ENCODE measurements around the gene GTF3C1.
A peak's percentile ranks its signal among the peaks of the same experiment; 100 is the strongest.

Gene GTF3C1

DNA sequence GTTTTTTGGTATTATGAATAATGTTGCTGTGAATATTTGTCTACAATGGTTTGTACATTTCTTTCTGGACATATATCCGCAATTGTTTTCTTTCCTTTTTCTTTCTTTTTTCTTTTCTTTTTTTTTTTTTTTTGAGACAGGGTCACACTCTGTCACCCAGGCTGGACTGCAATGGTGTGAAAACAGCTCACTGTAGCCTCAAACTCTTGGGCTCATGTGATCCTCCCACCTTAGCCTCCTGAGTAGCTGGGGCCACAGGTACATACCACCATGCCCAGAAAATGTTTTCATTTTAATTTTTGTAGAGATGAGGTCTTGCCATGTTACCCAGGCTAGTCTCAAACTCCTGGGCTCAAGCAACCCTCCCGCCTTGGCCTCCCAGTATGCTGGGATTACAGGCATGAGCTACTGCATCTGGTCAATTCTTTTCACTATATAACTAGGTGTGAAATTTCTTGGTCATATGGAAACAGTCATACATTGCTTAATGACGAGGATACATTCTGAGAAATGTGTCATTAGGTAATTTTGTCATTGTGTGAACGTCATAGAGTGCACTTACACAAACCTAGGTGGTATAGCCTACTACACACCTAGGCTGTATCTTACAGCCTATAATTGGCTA, 132.6 kb downstream of the GTF3C1 start:
- DNase-seq, result peak; percentile 64

DNA sequence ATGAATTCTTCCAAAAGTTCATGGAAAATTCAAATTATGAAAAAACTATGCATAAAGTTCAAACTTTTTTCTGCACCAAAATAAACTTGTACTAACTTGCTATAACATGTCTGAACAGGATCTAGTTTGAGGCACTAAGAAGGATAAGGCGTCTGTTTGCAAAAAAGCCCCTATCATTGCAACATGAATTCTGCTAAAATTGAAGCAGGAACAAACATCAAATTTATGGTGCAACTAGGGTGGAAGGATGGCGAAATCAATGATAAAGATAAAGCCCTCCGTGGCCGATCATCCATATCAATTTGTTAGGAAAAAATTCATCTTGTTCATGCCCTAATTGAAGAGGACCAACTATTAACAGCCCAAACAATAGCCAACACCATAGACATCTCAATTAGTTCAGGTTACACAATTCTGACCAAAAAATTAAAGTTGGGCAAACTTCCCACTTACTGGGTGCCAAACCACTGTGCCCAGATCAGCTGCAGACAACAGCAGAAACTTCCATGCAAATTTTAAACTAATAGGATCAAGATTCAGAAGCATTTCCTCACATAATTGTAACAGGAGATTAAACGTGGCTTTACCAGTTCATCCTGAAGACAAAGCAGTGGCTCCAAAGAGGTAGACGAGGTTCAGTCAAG, 134.8 kb downstream of the GTF3C1 start:
- no peak for DNase-seq

DNA sequence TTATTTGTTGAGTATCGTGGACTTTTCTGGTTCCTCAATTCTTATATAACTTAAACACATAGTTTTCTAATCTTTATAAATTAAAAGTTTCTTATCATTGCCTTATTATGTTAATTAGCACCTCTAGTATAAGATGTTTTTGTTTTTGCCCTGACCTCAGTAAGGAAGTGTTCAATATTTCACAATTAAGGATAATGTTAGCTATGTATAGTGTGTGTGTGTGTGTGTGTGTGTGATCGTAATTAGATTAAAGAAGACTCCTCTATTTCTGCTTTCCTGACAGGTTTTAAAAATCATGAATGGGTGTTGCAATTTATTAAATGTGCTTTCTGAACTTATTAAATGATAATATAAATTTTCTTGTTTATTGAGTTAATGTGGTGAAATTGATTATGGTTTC, 135.8 kb downstream of the GTF3C1 start:
- no peak for DNase-seq

DNA sequence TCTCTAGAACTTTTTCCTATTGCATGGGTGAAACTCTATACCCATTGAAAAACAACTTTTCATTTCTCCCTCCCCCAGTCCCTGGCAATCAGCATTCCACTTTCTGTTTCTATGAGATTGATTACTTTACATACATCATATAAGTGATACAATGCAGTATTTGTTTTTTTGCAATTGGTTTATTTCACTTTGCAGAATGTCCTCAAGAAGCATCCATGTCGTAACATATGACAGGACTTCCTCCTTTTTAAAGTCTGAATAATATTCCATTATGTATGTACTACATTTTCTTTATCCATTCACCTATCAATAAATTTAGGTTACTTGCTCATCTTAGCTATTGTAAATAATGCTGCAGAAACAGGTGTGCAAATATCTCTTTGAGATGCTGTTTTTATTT, 139.0 kb downstream of the GTF3C1 start:
- no peak for DNase-seq

Data from activated CD8-positive, alpha-beta memory T cell treated with anti-CD3 and anti-CD28 coated beads, Interleukin-2, amount 50 U/mL, for 48 hours (primary cell).